Gastroesophageal sphincter (tissue), 3 donors: Measurements from ENCODE around the gene SLC51B.

Experiments used
- CTCF ChIP-seq, 4 experiments: fragments of 200-600 bp in 2 of 4; fragments of 450-650 bp in 2 of 4; sonication (generic) in 1 of 4; IDR thresholded peaks; one replicate each; pipeline ENCODE4 v1.5.1; 2017 to 2019; ENCODE audit warnings: antibody characterized with exemption in 4 of 4, mild to moderate bottlenecking in 2 of 4, moderate library complexity in 2 of 4
- EP300 ChIP-seq: sonication (generic); formaldehyde crosslinking; IDR thresholded peaks from one replicate; pipeline ENCODE4 v1.6.1; 2017; ENCODE audit warnings: antibody characterized with exemption, mild to moderate bottlenecking
- POLR2AphosphoS5 ChIP-seq: sonication (generic); formaldehyde crosslinking; IDR thresholded peaks from one replicate; pipeline ENCODE4 v1.6.1; 2017; ENCODE audit warnings: antibody characterized with exemption

GRCh38 chr15:65028921-65029735 lies 16.1 kb upstream of the SLC51B start, which contains the start of gene MTFMT:
- TF ChIP-seq POLR2AphosphoS5 = peak; percentile 96
- TF ChIP-seq CTCF (IDR thresholded peaks at IDR 0.05) = peak in 3 of 4 experiments; percentile 27 to 39 (median 36)
- TF ChIP-seq EP300 = no peak
